Measurements from ENCODE around the gene CNTD1. TPM values are rescaled to one million over a fixed set of nuclear protein-coding genes. Genes with fewer than 3 reads are reported as not detected.
"Not testable (repeated sequence)": the region's sequence is repeated elsewhere in the genome, so short reads cannot be mapped to it uniquely, and the experiment has no call there.

CNTD1 gene
- total RNA-seq: not detected

- Mint-ChIP-seq H3K4me1 (ENCODE audit: low read depth) (peaks cover 19% of the 10 kb centered on the region), H3K36me3 (ENCODE audit: insufficient read depth) (peaks cover 3% of the 10 kb centered on the region), H3K27me3 (ENCODE audit: low read depth) (no peaks in the 10 kb centered on the region), H3K4me3 (peak within 1 kb of the TSS; percentile 95), H3K9me3 (no peaks in the 10 kb centered on the region)
- DNase-seq: peak; percentile 71
- ATAC-seq: peak; percentile 99 to 100
Measured at GRCh38 chr17:42798383-42799380, at the start of gene CNTD1, which contains the start of gene COA3. CNTD1 (plus strand) TSS chr17:42798861; CDS start chr17:42799068, 207 bp downstream. COA3 (minus strand) TSS chr17:42798704; CDS start chr17:42798681, 23 bp downstream.

- no peaks in the 10 kb centered on the region for H3K9me3 Mint-ChIP-seq
- H3K27me3 Mint-ChIP-seq (ENCODE audit: low read depth): peaks cover 14% of the 10 kb centered on the region
- H3K36me3 Mint-ChIP-seq (ENCODE audit: insufficient read depth): no peaks in the 10 kb centered on the region
- H3K4me1 Mint-ChIP-seq (ENCODE audit: low read depth): peaks cover 9% of the 10 kb centered on the region
- DNase-seq (no peak), ATAC-seq (no peak)
- H3K4me3 Mint-ChIP-seq: no peak overlapping the region
Measured at GRCh38 chr17:42748908-42749798, 49.5 kb upstream of the CNTD1 start.

GRCh38 chr17:42750739-42751344 is 47.8 kb upstream of the CNTD1 start:
- Mint-ChIP-seq H3K4me3 (no peak overlapping the region), H3K4me1 (ENCODE audit: low read depth) (no peaks in the 10 kb centered on the region), H3K9me3 (no peaks in the 10 kb centered on the region), H3K27me3 (ENCODE audit: low read depth) (peaks cover 27% of the 10 kb centered on the region), H3K36me3 (ENCODE audit: insufficient read depth) (no peaks in the 10 kb centered on the region)
- DNase-seq (no peak), ATAC-seq (no peak)

- ATAC-seq (no peak), DNase-seq (no peak)
- H3K36me3 Mint-ChIP-seq (ENCODE audit: insufficient read depth): no peaks in the 10 kb centered on the region
- no peaks in the 10 kb centered on the region for H3K4me1 Mint-ChIP-seq (ENCODE audit: low read depth)
- no peaks in the 10 kb centered on the region for H3K9me3 Mint-ChIP-seq
- H3K4me3 Mint-ChIP-seq: no peak overlapping the region
- peaks cover 33% of the 10 kb centered on the region for H3K27me3 Mint-ChIP-seq (ENCODE audit: low read depth)
Measured at GRCh38 chr17:42751628-42752027, 47.0 kb upstream of the CNTD1 start.

- DNase-seq: no peak
- Mint-ChIP-seq H3K9me3 (no peaks in the 10 kb centered on the region), H3K27me3 (ENCODE audit: low read depth) (peaks cover 36% of the 10 kb centered on the region), H3K36me3 (ENCODE audit: insufficient read depth) (no peaks in the 10 kb centered on the region), H3K4me1 (ENCODE audit: low read depth) (no peaks in the 10 kb centered on the region), H3K4me3 (no peak overlapping the region)
- ATAC-seq: no peak
Measured at GRCh38 chr17:42754782-42755181, 43.9 kb upstream of the CNTD1 start.

- Mint-ChIP-seq H3K36me3 (ENCODE audit: insufficient read depth) (no peaks in the 10 kb centered on the region), H3K27me3 (ENCODE audit: low read depth) (peaks cover 53% of the 10 kb centered on the region), H3K4me1 (ENCODE audit: low read depth) (peaks cover 7% of the 10 kb centered on the region), H3K9me3 (no peaks in the 10 kb centered on the region), H3K4me3 (peak overlapping the region; percentile 21)
- no peak for ATAC-seq
- no peak for DNase-seq
Measured at GRCh38 chr17:42759982-42760651, 38.5 kb upstream of the CNTD1 start.

- DNase-seq (no peak), ATAC-seq (peak; percentile 61 to 69)
- peak within 1 kb of the TSS; percentile 21 for H3K4me3 Mint-ChIP-seq
- H3K27me3 Mint-ChIP-seq (ENCODE audit: low read depth): peaks cover 56% of the 10 kb centered on the region
- H3K9me3 Mint-ChIP-seq: no peaks in the 10 kb centered on the region
- peaks cover 7% of the 10 kb centered on the region for H3K4me1 Mint-ChIP-seq (ENCODE audit: low read depth)
- no peaks in the 10 kb centered on the region for H3K36me3 Mint-ChIP-seq (ENCODE audit: insufficient read depth)
Measured at GRCh38 chr17:42760652-42761581, 37.7 kb upstream of the CNTD1 start, which contains the start of gene RAMP2. RAMP2 (plus strand) TSS chr17:42761227; CDS start chr17:42761262, 35 bp downstream.

- Mint-ChIP-seq H3K9me3 (no peaks in the 10 kb centered on the region), H3K27me3 (ENCODE audit: low read depth) (peaks cover 51% of the 10 kb centered on the region), H3K4me3 (peak overlapping the region; percentile 19), H3K36me3 (ENCODE audit: insufficient read depth) (no peaks in the 10 kb centered on the region), H3K4me1 (ENCODE audit: low read depth) (peaks cover 7% of the 10 kb centered on the region)
- DNase-seq (no peak), ATAC-seq (no peak)
Measured at GRCh38 chr17:42761638-42762037, 37.0 kb upstream of the CNTD1 start.

- no peak for DNase-seq
- no peak for ATAC-seq
- Mint-ChIP-seq H3K27me3 (ENCODE audit: low read depth) (peaks cover 46% of the 10 kb centered on the region), H3K9me3 (no peaks in the 10 kb centered on the region), H3K4me1 (ENCODE audit: low read depth) (peaks cover 2% of the 10 kb centered on the region), H3K36me3 (ENCODE audit: insufficient read depth) (no peaks in the 10 kb centered on the region), H3K4me3 (no peak overlapping the region)
Measured at GRCh38 chr17:42766124-42766523, 32.5 kb upstream of the CNTD1 start.

- Mint-ChIP-seq H3K36me3 (ENCODE audit: insufficient read depth) (no peaks in the 10 kb centered on the region), H3K27me3 (ENCODE audit: low read depth) (peaks cover 36% of the 10 kb centered on the region), H3K9me3 (no peaks in the 10 kb centered on the region), H3K4me1 (ENCODE audit: low read depth) (peaks cover 5% of the 10 kb centered on the region), H3K4me3 (no peak overlapping the region)
- no peak for ATAC-seq
- DNase-seq: no peak
Measured at GRCh38 chr17:42767512-42767911, 31.1 kb upstream of the CNTD1 start.

GRCh38 chr17:42768006-42768405 is 30.7 kb upstream of the CNTD1 start:
- H3K4me3 Mint-ChIP-seq; H3K4me1 Mint-ChIP-seq (ENCODE audit: low read depth); H3K9me3 Mint-ChIP-seq; DNase-seq; H3K36me3 Mint-ChIP-seq (ENCODE audit: insufficient read depth); ATAC-seq: not testable (repeated sequence)
- peaks cover 31% of the 10 kb centered on the region for H3K27me3 Mint-ChIP-seq (ENCODE audit: low read depth)

GRCh38 chr17:42769964-42770363 is 28.7 kb upstream of the CNTD1 start:
- Mint-ChIP-seq H3K4me1 (ENCODE audit: low read depth) (peaks cover 21% of the 10 kb centered on the region), H3K27me3 (ENCODE audit: low read depth) (peaks cover 19% of the 10 kb centered on the region)
- H3K4me3 Mint-ChIP-seq; DNase-seq; H3K9me3 Mint-ChIP-seq; H3K36me3 Mint-ChIP-seq (ENCODE audit: insufficient read depth); ATAC-seq: not testable (repeated sequence)

GRCh38 chr17:42772945-42773289 is 25.7 kb upstream of the CNTD1 start:
- Mint-ChIP-seq H3K36me3 (ENCODE audit: insufficient read depth) (peaks cover 14% of the 10 kb centered on the region), H3K9me3 (no peaks in the 10 kb centered on the region), H3K4me1 (ENCODE audit: low read depth) (peaks cover 21% of the 10 kb centered on the region), H3K27me3 (ENCODE audit: low read depth) (peaks cover 2% of the 10 kb centered on the region), H3K4me3 (peak overlapping the region; percentile 100)
- DNase-seq: no peak
- ATAC-seq: peak; percentile 4 to 20
